MM.1S (cell line): ENCODE measurements around the gene DPYSL4.

ENCODE experiments used
- CTCF ChIP-seq: fragments of 300-600 bp; sonication (generic); IDR thresholded peaks from 2 replicates; pipeline ENCODE4 v1.5.1; 2016; ENCODE audit warnings: antibody characterized with exemption, low read length, mixed read lengths
- EZH2 ChIP-seq: fragments of 300-600 bp; sonication (generic); optimal IDR thresholded peaks from 2 replicates; pipeline ENCODE3; 2017; ENCODE audit warnings: low read depth, mild to moderate bottlenecking, antibody characterized with exemption, low read length, mixed read lengths
- EZH2phosphoT487 ChIP-seq: fragments of 300-600 bp; sonication (generic); IDR thresholded peaks from 2 replicates; pipeline ENCODE4 v1.6.1; 2018; ENCODE audit warnings: antibody characterized with exemption, low read length

GRCh38 chr10:132151951-132152505 lies 34.7 kb upstream of the DPYSL4 start:
- no peak for TF ChIP-seq CTCF
- TF ChIP-seq EZH2, result no peak
- TF ChIP-seq EZH2phosphoT487, result no peak
